SKM-1 treated with dmso at 0.1 percent for 144 hours (cell line): ENCODE measurements around the gene TMEM247.

Source experiments
- DNase-seq: peaks from one replicate; lab custom pipeline; 2025; ENCODE audit not compliant: unreplicated experiment; lab: John Stamatoyannopoulos, UW

TMEM247 gene

GRCh38 chr2:46488389-46488788, 9.0 kb downstream of the TMEM247 start:
- DNase-seq: no peak

- DNase-seq: no peak
Observed at GRCh38 chr2:46489423-46490174, 10.2 kb downstream of the TMEM247 start.

GRCh38 chr2:46490521-46491141, 11.3 kb downstream of the TMEM247 start:
- DNase-seq: no peak

- DNase-seq: no peak
Observed at GRCh38 chr2:46492301-46492700, 12.9 kb downstream of the TMEM247 start.

- no peak for DNase-seq
Observed at GRCh38 chr2:46493241-46493970, 14.0 kb downstream of the TMEM247 start.

- DNase-seq: no peak
Observed at GRCh38 chr2:46493971-46494250, 14.5 kb downstream of the TMEM247 start.

GRCh38 chr2:46494596-46494995, 15.2 kb downstream of the TMEM247 start:
- DNase-seq: no peak

- no peak for DNase-seq
Observed at GRCh38 chr2:46495231-46496030, 16.1 kb downstream of the TMEM247 start.

- DNase-seq: no peak
Observed at GRCh38 chr2:46497766-46498165, 18.4 kb downstream of the TMEM247 start.

- DNase-seq: no peak
Observed at GRCh38 chr2:46498681-46499080, 19.3 kb downstream of the TMEM247 start.

- DNase-seq: no peak
Observed at GRCh38 chr2:46499392-46499785, 20.0 kb downstream of the TMEM247 start.

- DNase-seq: no peak
Observed at GRCh38 chr2:46500801-46501200, 21.4 kb downstream of the TMEM247 start.

- DNase-seq: no peak
Observed at GRCh38 chr2:46502291-46502885, 23.0 kb downstream of the TMEM247 start.

- no peak for DNase-seq
Observed at GRCh38 chr2:46503686-46504085, 24.3 kb downstream of the TMEM247 start.

- DNase-seq: no peak
Observed at GRCh38 chr2:46504221-46504620, 24.9 kb downstream of the TMEM247 start.

GRCh38 chr2:46504685-46505471, 25.5 kb downstream of the TMEM247 start:
- no peak for DNase-seq

GRCh38 chr2:46505472-46505783, 26.1 kb downstream of the TMEM247 start:
- DNase-seq: no peak

- DNase-seq: no peak
Observed at GRCh38 chr2:46506131-46506706, 26.9 kb downstream of the TMEM247 start.

GRCh38 chr2:46508312-46508711, 28.9 kb downstream of the TMEM247 start:
- no peak for DNase-seq

GRCh38 chr2:46508759-46509158, 29.4 kb downstream of the TMEM247 start:
- DNase-seq: no peak
